ENCODE measurements around the gene SMARCD1. TPM values are rescaled to one million over a fixed set of nuclear protein-coding genes. Genes with fewer than 3 reads are reported as not detected.

Gene SMARCD1
- total RNA-seq (2022; extraction: Qiagen RNA extraction) = 63.3 to 72.2 TPM (median 65.3 TPM) in 5 replicates

DNA sequence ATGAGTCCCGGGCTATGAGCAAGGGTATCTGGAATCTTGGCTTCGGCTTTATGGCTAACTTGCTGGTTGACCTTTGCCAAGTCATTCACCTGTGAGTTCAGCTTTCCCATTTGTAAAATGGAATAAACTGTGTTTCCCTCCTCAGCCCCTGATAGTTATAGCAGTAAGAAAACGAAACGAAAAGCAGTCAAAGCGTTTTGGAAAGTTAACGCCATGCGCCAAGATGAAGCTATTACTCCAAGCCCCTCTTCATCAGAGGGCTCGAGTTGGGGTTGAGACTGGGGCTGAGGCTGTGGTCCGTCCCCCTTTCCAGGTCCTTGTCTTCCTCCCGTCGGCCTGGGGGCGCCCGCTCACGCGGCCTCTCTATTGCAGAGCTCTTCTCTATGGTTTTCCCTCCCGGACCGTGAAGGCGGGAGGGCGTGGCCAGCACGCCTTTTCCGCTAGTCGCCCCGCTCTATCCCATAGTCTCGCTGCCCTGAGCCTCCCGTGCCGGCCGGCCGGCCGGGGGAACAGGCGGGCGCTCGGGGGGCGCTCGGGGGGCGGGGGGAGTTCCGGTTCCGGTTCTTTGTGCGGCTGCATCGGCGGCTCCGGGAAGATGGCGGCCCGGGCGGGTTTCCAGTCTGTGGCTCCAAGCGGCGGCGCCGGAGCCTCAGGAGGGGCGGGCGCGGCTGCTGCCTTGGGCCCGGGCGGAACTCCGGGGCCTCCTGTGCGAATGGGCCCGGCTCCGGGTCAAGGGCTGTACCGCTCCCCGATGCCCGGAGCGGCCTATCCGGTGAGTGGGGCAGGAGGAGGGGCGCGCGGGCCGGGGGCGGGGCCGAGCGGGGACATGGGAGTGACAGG lies at the start of gene SMARCD1:
Gene SMARCD1, plus strand, starts transcription at position 568 of the 840 bp plus-strand sequence. Its CDS starts 28 bp downstream, at position 596.

DNA sequence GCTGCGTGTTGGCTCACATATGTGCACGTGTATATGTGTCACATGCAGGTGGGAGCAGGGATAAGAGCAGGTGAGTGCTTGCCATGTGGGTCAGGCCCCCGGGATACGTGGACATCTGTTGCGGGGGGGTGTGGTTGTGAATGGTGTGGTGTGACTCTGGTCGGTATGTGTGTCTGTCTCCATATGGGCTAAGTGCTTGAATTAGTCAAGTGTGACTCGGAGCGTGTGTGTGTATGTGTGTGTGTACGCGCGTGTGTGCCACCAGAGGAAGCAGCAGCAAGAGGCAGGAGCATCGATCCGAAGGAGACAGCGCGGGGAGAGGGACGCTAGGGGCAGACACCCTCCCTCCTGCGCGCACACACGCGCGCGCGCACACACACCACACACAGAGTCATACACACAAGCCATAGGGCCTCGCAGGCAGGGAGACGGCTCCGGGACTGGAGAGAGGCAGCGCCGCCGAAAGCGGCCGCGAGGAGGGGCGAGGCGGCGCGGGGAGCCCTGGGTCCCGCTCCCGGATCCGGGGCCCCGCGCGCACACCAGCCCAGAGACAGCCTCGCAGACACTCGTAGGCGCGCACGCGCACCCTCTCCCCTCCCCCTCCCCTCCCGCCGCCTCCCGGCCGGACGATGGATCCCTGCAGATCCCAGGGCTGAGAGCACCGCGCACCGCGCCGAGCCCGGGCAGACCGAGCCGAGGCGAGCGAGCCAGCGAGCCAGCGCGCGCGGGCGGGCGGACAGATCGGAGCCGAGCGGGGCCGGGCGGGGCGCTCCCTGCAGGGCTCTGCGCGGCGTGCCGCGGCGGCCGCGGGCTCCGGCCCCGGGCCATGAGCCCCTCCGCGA lies 27.9 kb upstream of the SMARCD1 start, which contains the start of gene ASIC1:
Gene ASIC1, plus strand, starts transcription at position 597 of the 842 bp plus-strand sequence. CDS start 1,171 bp downstream, outside the sequence.

DNA sequence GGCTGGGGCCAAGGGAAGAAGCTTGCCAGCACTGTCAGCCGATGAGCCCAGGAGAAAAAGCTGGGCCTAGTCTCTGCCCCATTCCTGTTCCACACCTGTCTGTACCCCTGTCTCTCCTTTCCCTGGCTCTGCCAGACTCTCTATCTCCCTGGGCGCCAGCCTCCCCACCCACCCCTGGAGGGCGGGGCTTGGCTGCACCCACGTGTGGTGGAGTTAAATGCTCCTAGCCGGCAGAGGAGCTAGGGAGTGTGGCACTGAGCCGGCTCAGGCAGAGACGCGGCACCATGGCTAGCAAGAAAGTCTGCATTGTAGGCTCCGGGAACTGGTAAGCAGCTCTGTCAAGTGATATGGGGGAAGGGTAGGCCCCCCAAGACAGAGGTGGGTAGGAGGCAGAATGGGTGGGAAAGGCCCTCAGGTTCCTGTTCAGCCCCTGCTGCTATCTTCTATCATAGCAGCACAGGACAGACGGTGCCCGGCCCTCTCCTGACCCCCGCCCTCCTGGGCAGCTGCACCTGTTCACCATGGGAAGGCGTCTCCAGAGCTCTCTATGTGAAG lies 18.7 kb downstream of the SMARCD1 start, which contains the start of gene GPD1:
Gene GPD1, plus strand, starts transcription at position 242 of the 555 bp plus-strand sequence. Its CDS starts 43 bp downstream, at position 285.

DNA sequence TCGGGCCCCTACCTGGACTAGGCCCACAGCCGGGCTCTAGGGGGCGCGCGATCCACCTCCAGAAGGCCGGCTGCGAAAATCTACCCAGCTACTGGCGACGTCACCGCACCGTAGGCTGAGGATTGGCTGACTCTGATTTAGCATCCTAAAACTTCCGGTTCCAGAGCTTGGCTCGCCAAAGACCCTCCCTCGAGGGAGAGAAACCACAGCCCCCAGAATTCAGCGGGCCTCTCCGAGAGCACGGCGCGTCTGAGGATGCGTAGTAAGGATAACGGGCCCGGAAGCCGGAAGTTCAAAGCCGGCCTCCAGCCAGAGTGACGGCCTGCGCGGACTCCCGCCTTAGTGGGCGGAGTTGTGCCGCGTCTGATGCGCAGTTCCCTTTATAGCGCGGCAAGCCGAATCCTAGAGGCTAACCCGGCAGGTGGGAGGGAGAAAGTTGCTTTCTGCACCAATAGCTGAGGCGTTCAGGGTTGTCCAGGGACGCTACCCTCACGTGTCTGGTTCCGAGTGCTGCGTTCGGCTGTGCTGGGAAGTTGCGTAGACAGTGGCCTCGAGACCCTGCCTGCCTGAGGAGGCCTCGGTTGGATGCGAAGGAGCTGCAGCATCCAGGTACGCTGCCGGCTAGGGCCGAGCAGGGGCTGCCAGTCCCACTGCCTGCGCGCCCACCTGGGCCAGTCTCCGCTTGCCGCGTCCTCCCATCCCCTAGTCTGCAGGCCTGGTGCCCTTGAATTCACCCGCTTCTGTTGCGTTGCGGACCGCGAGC lies 26.7 kb downstream of the SMARCD1 start, which contains the start of gene COX14:
Gene COX14, plus strand, starts transcription at position 544 of the 763 bp plus-strand sequence. CDS start 7,808 bp downstream, outside the sequence.

Other genes with a start within 250 kb of the SMARCD1 start
- 3.7 to 4.3 TPM (median 4.0 TPM) in 5 replicates for gene BCDIN3D, start 242.2 kb upstream of the SMARCD1 start, total RNA-seq (2022; extraction: Qiagen RNA extraction)
- gene FAIM2, start 181.4 kb upstream of the SMARCD1 start, total RNA-seq (2022; extraction: Qiagen RNA extraction) = not detected in 5 replicates
- not detected in 5 replicates for gene AQP2, start 134.6 kb upstream of the SMARCD1 start, total RNA-seq (2022; extraction: Qiagen RNA extraction)
- not detected in 5 replicates for gene AQP5, start 123.5 kb upstream of the SMARCD1 start, total RNA-seq (2022; extraction: Qiagen RNA extraction)
- 0.11 TPM in 1 of 5 replicates, not detected in the others for gene AQP6, start 112.4 kb upstream of the SMARCD1 start, total RNA-seq (2022; extraction: Qiagen RNA extraction)
- 70.3 to 82.6 TPM (median 78.4 TPM) in 5 replicates for gene RACGAP1, start 59.8 kb upstream of the SMARCD1 start, total RNA-seq (2022; extraction: Qiagen RNA extraction)
- 5.0 to 6.3 TPM (median 5.3 TPM) in 5 replicates for gene ASIC1, start 27.7 kb upstream of the SMARCD1 start, total RNA-seq (2022; extraction: Qiagen RNA extraction)
- 0.14 to 0.30 TPM (median 0.18 TPM) in 5 replicates for gene GPD1, start 18.7 kb downstream of the SMARCD1 start, total RNA-seq (2022; extraction: Qiagen RNA extraction)
- gene COX14, start 26.9 kb downstream of the SMARCD1 start, total RNA-seq (2022; extraction: Qiagen RNA extraction) = 70.9 to 74.5 TPM (median 72.4 TPM) in 5 replicates
- 26.7 to 28.9 TPM (median 27.7 TPM) in 5 replicates for gene CERS5, start 82.0 kb downstream of the SMARCD1 start, total RNA-seq (2022; extraction: Qiagen RNA extraction)
- gene LIMA1, start 198.2 kb downstream of the SMARCD1 start, total RNA-seq (2022; extraction: Qiagen RNA extraction) = 5.2 to 7.8 TPM (median 6.2 TPM) in 5 replicates